Loucy (cell line): ENCODE results near the gene MICU1.
A peak's percentile ranks its signal among the peaks of the same experiment; 100 is the strongest.

ENCODE experiments used
- H2AFZ ChIP-seq: fragments of 200-600 bp; sonication (generic); 2 replicates; pipeline ENCODE4 v1.6.0; 2016; ENCODE audit warnings: antibody characterized with exemption, mild to moderate bottlenecking, low read length, moderate library complexity
- H3F3A ChIP-seq: fragments of 200-600 bp; 2 replicates; pipeline ENCODE4 v1.6.0; 2016; ENCODE audit warnings: antibody characterized with exemption, low read depth, mild to moderate bottlenecking
- H3K27me3 ChIP-seq: fragments of 200-600 bp; sonication (generic); 2 replicates; pipeline ENCODE4 v1.6.1; 2014; ENCODE audit warnings: low read length, mild to moderate bottlenecking; ENCODE audit not compliant: insufficient read depth, poor library complexity, severe bottlenecking
- H3K36me3 ChIP-seq: fragments of 200-600 bp; sonication (generic); 2 replicates; pipeline ENCODE4 v1.6.1; 2016; ENCODE audit warnings: low read length; ENCODE audit not compliant: insufficient read depth
- H3K4me1 ChIP-seq: fragments of 200-600 bp; sonication (generic); 2 replicates; pipeline ENCODE4 v1.5.1; 2014; ENCODE audit warnings: low read length, mild to moderate bottlenecking; ENCODE audit not compliant: insufficient read depth, poor library complexity, severe bottlenecking
- H3K4me2 ChIP-seq: fragments of 200-600 bp; sonication (generic); 2 replicates; pipeline ENCODE4 v1.6.0; 2014; ENCODE audit warnings: antibody characterized with exemption, low read length, low read depth, mild to moderate bottlenecking; ENCODE audit not compliant: poor library complexity, severe bottlenecking
- H3K4me3 ChIP-seq: fragments of 200-600 bp; sonication (generic); 2 replicates; pipeline ENCODE4 v1.5.1; 2014; ENCODE audit warnings: low read length, mild to moderate bottlenecking, mixed read lengths; ENCODE audit not compliant: poor library complexity, severe bottlenecking
- H3K79me2 ChIP-seq: fragments of 200-600 bp; sonication (generic); 2 replicates; pipeline ENCODE4 v1.6.1; 2014; ENCODE audit warnings: low read length; ENCODE audit not compliant: insufficient read depth
- H3K9ac ChIP-seq: fragments of 200-600 bp; sonication (generic); 2 replicates; pipeline ENCODE4 v1.6.0; 2014; ENCODE audit warnings: mild to moderate bottlenecking, low read depth, low read length, moderate library complexity; ENCODE audit not compliant: poor library complexity, severe bottlenecking
- H3K9me2 ChIP-seq: fragments of 200-600 bp; sonication (generic); replicated peaks from 2 replicates; pipeline ENCODE4 v1.6.1; 2016; ENCODE audit warnings: low read depth, low read length, mixed read lengths
- H3K9me3 ChIP-seq: fragments of 200-600 bp; sonication (generic); 2 replicates; pipeline ENCODE4 v1.6.1; 2014; ENCODE audit warnings: mild to moderate bottlenecking, antibody characterized with exemption, low read length, low read depth; ENCODE audit not compliant: insufficient read depth
- H4K20me1 ChIP-seq: fragments of 200-600 bp; sonication (generic); 2 replicates; pipeline ENCODE4 v1.6.0; 2014; ENCODE audit warnings: antibody characterized with exemption, low read length, mild to moderate bottlenecking; ENCODE audit not compliant: insufficient read depth, poor library complexity, severe bottlenecking
- CTCF ChIP-seq: fragments of 200-600 bp; sonication (generic); conservative IDR thresholded peaks from 2 replicates; pipeline ENCODE4 v1.5.1; 2014; ENCODE audit warnings: mild to moderate bottlenecking, antibody characterized with exemption, low read length
- EZH2phosphoT487 ChIP-seq: fragments of 200-600 bp; IDR thresholded peaks from 2 replicates; pipeline ENCODE4 v1.6.1; 2018; ENCODE audit warnings: antibody characterized with exemption, mild to moderate bottlenecking, moderate library complexity, borderline replicate concordance

The MICU1 gene

GRCh38 chr10:72356987-72357386 is 268.9 kb downstream of the MICU1 start:
- Histone ChIP-seq H3K9me3 (no peaks in the 10 kb centered on the region), H3K9ac (no peak overlapping the region)

GRCh38 chr10:72356115-72356514 is 269.8 kb downstream of the MICU1 start:
- Histone ChIP-seq H3K4me3 (no peak overlapping the region), H3K36me3 (no peaks in the 10 kb centered on the region)

More at GRCh38 chr10:72356987-72357386, 268.9 kb downstream of the MICU1 start:
- Histone ChIP-seq H4K20me1 (peaks cover 23% of the 10 kb centered on the region), H3K27me3 (no peaks in the 10 kb centered on the region), H3K4me3 (no peak overlapping the region), H3K79me2 (peaks cover 23% of the 10 kb centered on the region), H3F3A (no peaks in the 10 kb centered on the region), H2AFZ (no peak overlapping the region), H3K36me3 (no peaks in the 10 kb centered on the region), H3K9me2 (no peaks in the 10 kb centered on the region), H3K4me2 (no peak overlapping the region), H3K4me1 (peaks cover 21% of the 10 kb centered on the region)
- TF ChIP-seq EZH2phosphoT487 (no peak), CTCF (no peak)

DNA sequence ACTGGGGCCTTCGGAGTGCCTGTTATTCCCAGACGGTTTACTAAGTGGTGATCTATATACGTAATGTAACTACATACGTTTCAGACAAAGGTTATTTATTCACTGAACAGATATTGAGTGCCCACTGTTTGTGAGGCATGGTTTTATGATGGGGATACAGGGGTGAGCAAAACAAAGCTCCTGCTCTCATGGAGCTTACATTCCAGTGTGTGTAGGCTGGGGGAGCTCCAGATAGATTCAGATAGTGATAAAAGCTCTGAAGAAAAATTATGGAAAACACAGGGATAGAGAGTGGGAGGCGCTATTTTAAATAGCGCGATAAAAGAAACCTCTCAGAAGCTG is 270.7 kb downstream of the MICU1 start:
- no peaks in the 10 kb centered on the region for H3K9me3 ChIP-seq

More at GRCh38 chr10:72356115-72356514, 269.8 kb downstream of the MICU1 start:
- Histone ChIP-seq H3K9me3 (no peaks in the 10 kb centered on the region), H2AFZ (no peak overlapping the region), H3K4me2 (no peak overlapping the region), H3K9me2 (no peaks in the 10 kb centered on the region), H4K20me1 (peaks cover 23% of the 10 kb centered on the region), H3K9ac (no peak overlapping the region), H3F3A (no peaks in the 10 kb centered on the region), H3K27me3 (no peaks in the 10 kb centered on the region), H3K79me2 (peaks cover 32% of the 10 kb centered on the region), H3K4me1 (peaks cover 22% of the 10 kb centered on the region)
- TF ChIP-seq EZH2phosphoT487 = no peak
- TF ChIP-seq CTCF = no peak

More for the DNA sequence above, 270.7 kb downstream of the MICU1 start:
- Histone ChIP-seq H3F3A (no peaks in the 10 kb centered on the region), H3K36me3 (no peaks in the 10 kb centered on the region), H3K4me2 (peak overlapping the region; percentile 90), H3K27me3 (no peaks in the 10 kb centered on the region), H3K79me2 (peaks cover 41% of the 10 kb centered on the region), H3K9me2 (no peaks in the 10 kb centered on the region), H3K4me1 (peaks cover 25% of the 10 kb centered on the region), H4K20me1 (peaks cover 23% of the 10 kb centered on the region), H2AFZ (peak overlapping the region; percentile 95), H3K4me3 (peak overlapping the region; percentile 96), H3K9ac (peak overlapping the region; percentile 97)
- no peak for TF ChIP-seq CTCF
- no peak for TF ChIP-seq EZH2phosphoT487
